ENCODE measurements around the gene ADNP. TPM values are rescaled to one million over a fixed set of nuclear protein-coding genes. Genes with fewer than 3 reads are reported as not detected.

The ADNP gene
- total and polyA plus RNA-seq, 10 of the 15 experiments (the other 5 are each of a cell fraction or from before 2014, with no cell fraction given), result 23.0 to 74.4 (median 34.9) TPM

DNA sequence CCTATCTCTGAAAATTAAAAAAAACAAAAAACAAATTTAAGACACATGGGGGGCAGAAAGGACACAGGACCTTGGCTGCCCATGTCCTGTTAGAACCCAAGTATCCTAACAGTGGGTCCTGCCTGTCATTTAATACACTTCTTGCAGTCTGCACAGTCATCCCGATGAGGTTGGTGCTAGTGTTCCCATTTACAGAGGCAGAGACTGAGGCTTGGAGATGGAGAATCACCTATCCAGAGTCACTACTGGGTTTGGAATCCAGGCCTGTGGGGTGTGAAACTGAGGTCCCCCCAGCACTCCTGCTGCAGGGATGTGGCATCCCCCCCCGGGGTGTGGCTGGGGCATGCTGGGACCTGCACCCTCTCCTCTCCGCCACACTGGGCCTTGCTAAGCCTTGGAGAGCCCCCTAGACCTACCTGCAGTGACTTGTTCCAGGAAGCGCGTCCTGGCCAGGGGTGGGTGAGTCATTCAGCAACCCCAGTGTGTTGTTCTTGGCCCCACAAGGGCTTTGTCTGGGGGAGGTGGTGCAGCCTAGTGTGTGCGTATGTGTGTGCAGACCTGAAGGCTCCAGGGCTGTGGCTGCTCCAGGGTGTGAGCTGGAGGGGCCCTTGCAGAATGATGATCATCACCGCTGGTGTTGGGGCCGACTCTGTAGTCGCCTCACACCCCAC lies 86.7 kb downstream of the ADNP start (continued):
- TF ChIP-seq EP300 (IDR thresholded peaks at IDR 0.05; ENCODE audit: borderline replicate concordance in 1 of 2, control insufficient read depth in 1 of 2, low read depth in 2 of 2, low read length in 2 of 2) (peak; percentile 76 to 83; a peak in 3 of 4 replicates), MEF2A (IDR thresholded peaks at IDR 0.05; ENCODE audit: insufficient read depth, low read depth, low read length) (peak; percentile 73), NKRF (conservative IDR thresholded peaks at IDR 0.05) (no peak), ATF7 (IDR thresholded peaks at IDR 0.05; ENCODE audit: low read depth) (peak; percentile 79), GABPA (IDR thresholded peaks at IDR 0.05; ENCODE audit: low read depth) (no peak), NFYB (IDR thresholded peaks at IDR 0.05; ENCODE audit: insufficient read depth, low read depth, low read length) (no peak), LARP7 (IDR thresholded peaks at IDR 0.05) (no peak; the same call in 1 of the 2 replicates), BCLAF1 (IDR thresholded peaks at IDR 0.05) (no peak), CHD1 (IDR thresholded peaks at IDR 0.05; ENCODE audit: low read depth, low read length) (peak; percentile 94), CHD2 (IDR thresholded peaks at IDR 0.05; ENCODE audit: borderline replicate concordance, low read depth, low read length) (peak; percentile 55; the same call in 1 of the 2 replicates), KAT2A (conservative IDR thresholded peaks at IDR 0.05; ENCODE audit: control insufficient read depth, low read depth, low read length) (no peak), YY1 (IDR thresholded peaks at IDR 0.05; ENCODE audit: low read depth, low read length) (peak; percentile 6; the same call in 1 of the 2 replicates), MYB (IDR thresholded peaks at IDR 0.05; ENCODE audit: borderline replicate concordance, low read depth, low read length) (no peak), SRF (IDR thresholded peaks at IDR 0.05; ENCODE audit: low read depth in 2 of 2, low read length in 2 of 2) (peak; percentile 15 to 85; a peak in 2 of 4 replicates), CBX3 (IDR thresholded peaks at IDR 0.05; ENCODE audit: borderline replicate concordance, low read depth) (no peak), RAD51 (IDR thresholded peaks at IDR 0.05) (no peak), PAX8 (IDR thresholded peaks at IDR 0.05) (no peak), YBX1 (IDR thresholded peaks at IDR 0.05) (no peak), RFX5 (IDR thresholded peaks at IDR 0.05; ENCODE audit: low read depth, low read length) (no peak)
- TF ChIP-seq, protein P1, sequence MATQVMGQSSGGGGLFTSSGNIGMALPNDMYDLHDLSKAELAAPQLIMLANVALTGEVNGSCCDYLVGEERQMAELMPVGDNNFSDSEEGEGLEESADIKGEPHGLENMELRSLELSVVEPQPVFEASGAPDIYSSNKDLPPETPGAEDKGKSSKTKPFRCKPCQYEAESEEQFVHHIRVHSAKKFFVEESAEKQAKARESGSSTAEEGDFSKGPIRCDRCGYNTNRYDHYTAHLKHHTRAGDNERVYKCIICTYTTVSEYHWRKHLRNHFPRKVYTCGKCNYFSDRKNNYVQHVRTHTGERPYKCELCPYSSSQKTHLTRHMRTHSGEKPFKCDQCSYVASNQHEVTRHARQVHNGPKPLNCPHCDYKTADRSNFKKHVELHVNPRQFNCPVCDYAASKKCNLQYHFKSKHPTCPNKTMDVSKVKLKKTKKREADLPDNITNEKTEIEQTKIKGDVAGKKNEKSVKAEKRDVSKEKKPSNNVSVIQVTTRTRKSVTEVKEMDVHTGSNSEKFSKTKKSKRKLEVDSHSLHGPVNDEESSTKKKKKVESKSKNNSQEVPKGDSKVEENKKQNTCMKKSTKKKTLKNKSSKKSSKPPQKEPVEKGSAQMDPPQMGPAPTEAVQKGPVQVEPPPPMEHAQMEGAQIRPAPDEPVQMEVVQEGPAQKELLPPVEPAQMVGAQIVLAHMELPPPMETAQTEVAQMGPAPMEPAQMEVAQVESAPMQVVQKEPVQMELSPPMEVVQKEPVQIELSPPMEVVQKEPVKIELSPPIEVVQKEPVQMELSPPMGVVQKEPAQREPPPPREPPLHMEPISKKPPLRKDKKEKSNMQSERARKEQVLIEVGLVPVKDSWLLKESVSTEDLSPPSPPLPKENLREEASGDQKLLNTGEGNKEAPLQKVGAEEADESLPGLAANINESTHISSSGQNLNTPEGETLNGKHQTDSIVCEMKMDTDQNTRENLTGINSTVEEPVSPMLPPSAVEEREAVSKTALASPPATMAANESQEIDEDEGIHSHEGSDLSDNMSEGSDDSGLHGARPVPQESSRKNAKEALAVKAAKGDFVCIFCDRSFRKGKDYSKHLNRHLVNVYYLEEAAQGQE (IDR thresholded peaks at IDR 0.05; ENCODE audit: low read depth, low read length), result no peak

Data from GM12878 (cell line).